Type B pancreatic cell (in vitro differentiated cells): Measurements from ENCODE around the gene OPRM1. TPM values are rescaled to one million over a fixed set of nuclear protein-coding genes. Genes with fewer than 3 reads are reported as not detected.
A peak's percentile ranks its signal among the peaks of the same experiment; 100 is the strongest.

ENCODE experiments used
- DNase-seq: peaks from one replicate; pipeline ENCODE4 v3.0.0; 2021; ENCODE audit warnings: mixed read lengths; ENCODE audit not compliant: unreplicated experiment; ENCODE audit errors: extremely low spot score
- H3K27ac Mint-ChIP-seq: 2 replicates; pipeline ENCODE4 v1.8.0; 2021; ENCODE audit warnings: mild to moderate bottlenecking, mixed read lengths
- H3K27me3 Mint-ChIP-seq: 2 replicates; pipeline ENCODE4 v1.8.0; 2021; ENCODE audit warnings: mixed read lengths
- H3K36me3 Mint-ChIP-seq: 2 replicates; pipeline ENCODE4 v1.8.0; 2021; ENCODE audit warnings: mixed read lengths
- H3K4me1 Mint-ChIP-seq: one replicate; pipeline ENCODE4 v1.8.0; 2021; ENCODE audit warnings: mixed read lengths; ENCODE audit not compliant: unreplicated experiment
- H3K4me3 Mint-ChIP-seq: 2 replicates; pipeline ENCODE4 v1.8.0; 2021; ENCODE audit warnings: mild to moderate bottlenecking, mixed read lengths
- H3K9me3 Mint-ChIP-seq: 2 replicates; pipeline ENCODE4 v1.8.0; 2021; ENCODE audit warnings: mixed read lengths
- total RNA-seq: library from RNA; stranded (reverse); gene quantifications from 2 replicates; pipeline ENCODE4 v1.2.1, GENCODE V29; 2021; ENCODE audit warnings: low replicate concordance
- TF ChIP-seq, protein P1 (sequence below): fragments of 200-600 bp; sonication (generic); conservative IDR thresholded peaks from 2 replicates; pipeline ENCODE4 v1.5.0; 2021; ENCODE audit warnings: antibody characterized with exemption, mild to moderate bottlenecking

OPRM1 gene
- total RNA-seq, 1 donor from 2014 or later = not detected

GRCh38 chr6:154285826-154286225 lies 246.8 kb downstream of the OPRM1 start:
- H3K4me3 Mint-ChIP-seq = no peak overlapping the region
- H3K36me3 Mint-ChIP-seq = no peaks in the 10 kb centered on the region
- no peak overlapping the region for H3K27ac Mint-ChIP-seq
- peaks cover 6% of the 10 kb centered on the region for H3K4me1 Mint-ChIP-seq
- TF ChIP-seq, protein P1, sequence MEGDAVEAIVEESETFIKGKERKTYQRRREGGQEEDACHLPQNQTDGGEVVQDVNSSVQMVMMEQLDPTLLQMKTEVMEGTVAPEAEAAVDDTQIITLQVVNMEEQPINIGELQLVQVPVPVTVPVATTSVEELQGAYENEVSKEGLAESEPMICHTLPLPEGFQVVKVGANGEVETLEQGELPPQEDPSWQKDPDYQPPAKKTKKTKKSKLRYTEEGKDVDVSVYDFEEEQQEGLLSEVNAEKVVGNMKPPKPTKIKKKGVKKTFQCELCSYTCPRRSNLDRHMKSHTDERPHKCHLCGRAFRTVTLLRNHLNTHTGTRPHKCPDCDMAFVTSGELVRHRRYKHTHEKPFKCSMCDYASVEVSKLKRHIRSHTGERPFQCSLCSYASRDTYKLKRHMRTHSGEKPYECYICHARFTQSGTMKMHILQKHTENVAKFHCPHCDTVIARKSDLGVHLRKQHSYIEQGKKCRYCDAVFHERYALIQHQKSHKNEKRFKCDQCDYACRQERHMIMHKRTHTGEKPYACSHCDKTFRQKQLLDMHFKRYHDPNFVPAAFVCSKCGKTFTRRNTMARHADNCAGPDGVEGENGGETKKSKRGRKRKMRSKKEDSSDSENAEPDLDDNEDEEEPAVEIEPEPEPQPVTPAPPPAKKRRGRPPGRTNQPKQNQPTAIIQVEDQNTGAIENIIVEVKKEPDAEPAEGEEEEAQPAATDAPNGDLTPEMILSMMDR = no peak
- no peaks in the 10 kb centered on the region for H3K27me3 Mint-ChIP-seq
- H3K9me3 Mint-ChIP-seq = peaks cover 7% of the 10 kb centered on the region
- DNase-seq = no peak

DNA sequence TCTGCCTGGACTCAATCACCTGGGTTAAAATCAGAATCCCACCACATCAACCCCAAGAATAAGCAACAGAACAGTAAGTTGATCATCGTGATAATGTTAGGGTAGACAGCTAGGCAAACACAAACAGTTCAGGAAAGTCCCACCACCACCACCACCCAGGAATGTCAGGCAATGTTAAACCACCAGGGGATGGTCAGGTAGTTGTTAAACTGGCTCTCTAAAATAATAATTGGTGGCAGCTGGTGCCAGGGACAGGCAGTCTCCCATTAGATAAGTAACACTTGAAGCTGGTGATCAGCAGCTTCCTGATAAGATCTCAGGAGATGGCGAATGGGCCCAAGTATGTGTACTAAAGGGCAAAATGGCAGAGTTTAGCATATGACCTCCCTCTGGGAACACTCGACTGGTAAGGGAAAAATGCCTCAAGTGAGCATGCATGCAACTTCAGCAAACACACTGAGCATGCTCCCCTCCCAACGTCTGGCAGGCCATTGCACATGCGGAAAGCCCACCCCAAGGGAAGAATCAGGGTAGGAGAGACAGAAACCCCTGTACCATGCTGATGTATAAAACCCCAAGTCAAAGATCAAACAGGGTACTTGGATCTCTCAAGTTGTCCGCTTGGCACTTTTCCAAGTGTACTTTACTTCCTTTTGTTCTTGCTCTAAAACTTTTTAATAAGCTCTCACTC lies 250.9 kb downstream of the OPRM1 start:
- Mint-ChIP-seq H3K27ac (no peak overlapping the region), H3K9me3 (peaks cover 13% of the 10 kb centered on the region), H3K4me1 (peaks cover 10% of the 10 kb centered on the region), H3K27me3 (no peaks in the 10 kb centered on the region), H3K36me3 (no peaks in the 10 kb centered on the region), H3K4me3 (no peak overlapping the region)
- TF ChIP-seq, protein P1 = no peak
- no peak for DNase-seq

DNA sequence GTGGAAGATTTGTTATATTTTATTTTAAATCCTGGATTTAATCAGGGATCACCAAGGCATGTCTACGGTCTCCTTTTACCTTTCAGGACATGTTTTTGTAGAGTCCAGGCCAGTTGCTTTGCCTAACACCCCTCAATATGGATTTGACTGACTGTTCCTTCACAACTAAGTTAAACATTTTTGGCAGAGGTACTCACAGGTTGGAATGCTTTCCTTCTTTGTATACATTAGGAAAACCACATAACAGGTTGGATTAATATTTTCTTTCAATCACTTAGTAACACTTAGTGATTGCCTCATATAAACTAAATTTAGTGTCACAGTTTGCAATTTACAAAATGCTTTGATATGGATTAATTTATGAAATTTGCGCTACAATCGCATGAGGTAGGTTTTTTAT lies 253.0 kb downstream of the OPRM1 start:
- no peak for DNase-seq
- H3K27ac Mint-ChIP-seq = peak overlapping the region; percentile 66
- no peak overlapping the region for H3K4me3 Mint-ChIP-seq
- H3K36me3 Mint-ChIP-seq = no peaks in the 10 kb centered on the region
- no peaks in the 10 kb centered on the region for H3K27me3 Mint-ChIP-seq
- TF ChIP-seq, protein P1 = no peak
- H3K4me1 Mint-ChIP-seq = peaks cover 5% of the 10 kb centered on the region
- peaks cover 13% of the 10 kb centered on the region for H3K9me3 Mint-ChIP-seq

- no peaks in the 10 kb centered on the region for H3K27me3 Mint-ChIP-seq
- no peak for DNase-seq
- peak overlapping the region; percentile 29 for H3K4me3 Mint-ChIP-seq
- TF ChIP-seq, protein P1 = no peak
- no peaks in the 10 kb centered on the region for H3K36me3 Mint-ChIP-seq
- H3K4me1 Mint-ChIP-seq = peaks cover 11% of the 10 kb centered on the region
- H3K9me3 Mint-ChIP-seq = peaks cover 13% of the 10 kb centered on the region
- peak overlapping the region; percentile 66 for H3K27ac Mint-ChIP-seq
These were observed 253.9 kb downstream of the OPRM1 start for GRCh38 chr6:154292855-154293519.

DNA sequence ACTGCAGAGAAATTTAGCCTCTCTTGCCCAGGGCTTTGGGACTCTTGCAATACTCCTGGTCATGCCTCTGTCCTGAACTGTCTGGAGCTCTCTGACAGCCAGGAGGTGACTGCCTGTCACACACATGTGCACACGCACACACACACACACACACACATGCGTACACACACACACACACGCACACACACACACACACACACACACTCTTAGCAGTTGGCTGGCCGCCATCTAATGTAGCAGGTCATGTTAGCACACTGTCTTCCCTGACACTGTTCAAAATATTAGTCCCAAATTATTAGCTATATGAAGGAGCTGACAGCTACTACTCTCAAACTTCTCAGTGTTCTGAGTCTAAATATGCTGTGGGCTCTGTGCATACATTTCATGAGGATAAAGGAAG lies 256.7 kb downstream of the OPRM1 start:
- no peak for DNase-seq
- Mint-ChIP-seq H3K9me3 (peaks cover 6% of the 10 kb centered on the region), H3K27ac (no peak overlapping the region), H3K4me3 (no peak overlapping the region), H3K27me3 (no peaks in the 10 kb centered on the region), H3K36me3 (no peaks in the 10 kb centered on the region), H3K4me1 (peaks cover 15% of the 10 kb centered on the region)
- TF ChIP-seq, protein P1 = no peak
